SW 1271 (cell line): ENCODE results near the gene SLC66A2.
"Not testable (repeated sequence)": the region's sequence is repeated elsewhere in the genome, so short reads cannot be mapped to it uniquely, and the experiment has no call there.

Experiments used
- DNase-seq, 2 experiments: peaks; one replicate each; lab custom pipeline; 2025; lab: John Stamatoyannopoulos, UW

The SLC66A2 gene

GRCh38 chr18:79879566-79879965 is 71.9 kb downstream of the SLC66A2 start:
- DNase-seq: no peak

GRCh38 chr18:79878741-79879378 is 72.6 kb downstream of the SLC66A2 start:
- DNase-seq: no peak

GRCh38 chr18:79878246-79878645 is 73.2 kb downstream of the SLC66A2 start:
- not testable (repeated sequence) for DNase-seq

- no peak for DNase-seq
Observed at GRCh38 chr18:79877163-79878091, 74.0 kb downstream of the SLC66A2 start.

GRCh38 chr18:79876497-79876896 is 75.0 kb downstream of the SLC66A2 start:
- DNase-seq: no peak

- no peak for DNase-seq
Observed at GRCh38 chr18:79875931-79876461, 75.5 kb downstream of the SLC66A2 start.

- no peak for DNase-seq
Observed at GRCh38 chr18:79875531-79875919, 75.9 kb downstream of the SLC66A2 start.

- DNase-seq: no peak
Observed at GRCh38 chr18:79874553-79875530, 76.6 kb downstream of the SLC66A2 start.

GRCh38 chr18:79873449-79874110 is 77.9 kb downstream of the SLC66A2 start:
- no peak for DNase-seq

- DNase-seq: no peak
Observed at GRCh38 chr18:79872527-79873444, 78.7 kb downstream of the SLC66A2 start.

GRCh38 chr18:79871481-79872091 is 79.9 kb downstream of the SLC66A2 start:
- DNase-seq: no peak

GRCh38 chr18:79871026-79871390 is 80.4 kb downstream of the SLC66A2 start:
- no peak for DNase-seq

GRCh38 chr18:79870301-79871025 is 81.0 kb downstream of the SLC66A2 start:
- DNase-seq: no peak

GRCh38 chr18:79869591-79870300 is 81.7 kb downstream of the SLC66A2 start:
- no peak for DNase-seq

- DNase-seq: no peak
Observed at GRCh38 chr18:79868811-79869541, 82.5 kb downstream of the SLC66A2 start.

GRCh38 chr18:79868168-79868784 is 83.2 kb downstream of the SLC66A2 start:
- DNase-seq: no peak

GRCh38 chr18:79867666-79868065 is 83.8 kb downstream of the SLC66A2 start:
- no peak for DNase-seq
